Measurements from ENCODE around the gene PDLIM5. TPM values are rescaled to one million over a fixed set of nuclear protein-coding genes. Genes with fewer than 3 reads are reported as not detected.
"Not testable (repeated sequence)": the region's sequence is repeated elsewhere in the genome, so short reads cannot be mapped to it uniquely, and the experiment has no call there.

PDLIM5 gene
- total RNA-seq, 1 experiment from 2014 or later: 38.9 TPM

GRCh38 chr4:94649381-94650133, 197.8 kb downstream of the PDLIM5 start:
- H3K4me1 ChIP-seq: no peaks in the 10 kb centered on the region
- no peak overlapping the region for H3K27ac ChIP-seq
- no peaks in the 10 kb centered on the region for H3K27me3 ChIP-seq
- H3K4me3 ChIP-seq: no peak overlapping the region
- no peaks in the 10 kb centered on the region; the same call in 1 of the 2 replicates for H3K36me3 ChIP-seq
- no peak for DNase-seq
- H3K9me3 ChIP-seq (replicated peaks): peaks cover 3% of the 10 kb centered on the region; the same call in 1 of the 2 replicates

- H3K4me1 ChIP-seq: no peaks in the 10 kb centered on the region
- no peak overlapping the region for H3K4me3 ChIP-seq
- DNase-seq: no peak
- H3K27ac ChIP-seq: no peak overlapping the region
- H3K9me3 ChIP-seq (replicated peaks): peaks cover 3% of the 10 kb centered on the region; the same call in 1 of the 2 replicates
- no peaks in the 10 kb centered on the region; the same call in 1 of the 2 replicates for H3K36me3 ChIP-seq
- H3K27me3 ChIP-seq: no peaks in the 10 kb centered on the region
Observed at GRCh38 chr4:94650134-94650495, 198.4 kb downstream of the PDLIM5 start.

GRCh38 chr4:94650690-94651089, 198.9 kb downstream of the PDLIM5 start:
- no peaks in the 10 kb centered on the region for H3K4me1 ChIP-seq
- DNase-seq: no peak
- no peak overlapping the region for H3K4me3 ChIP-seq
- H3K27me3 ChIP-seq: no peaks in the 10 kb centered on the region
- no peaks in the 10 kb centered on the region; the same call in 1 of the 2 replicates for H3K36me3 ChIP-seq
- no peak overlapping the region for H3K27ac ChIP-seq
- H3K9me3 ChIP-seq (replicated peaks): peaks cover 3% of the 10 kb centered on the region; the same call in 1 of the 2 replicates

DNA sequence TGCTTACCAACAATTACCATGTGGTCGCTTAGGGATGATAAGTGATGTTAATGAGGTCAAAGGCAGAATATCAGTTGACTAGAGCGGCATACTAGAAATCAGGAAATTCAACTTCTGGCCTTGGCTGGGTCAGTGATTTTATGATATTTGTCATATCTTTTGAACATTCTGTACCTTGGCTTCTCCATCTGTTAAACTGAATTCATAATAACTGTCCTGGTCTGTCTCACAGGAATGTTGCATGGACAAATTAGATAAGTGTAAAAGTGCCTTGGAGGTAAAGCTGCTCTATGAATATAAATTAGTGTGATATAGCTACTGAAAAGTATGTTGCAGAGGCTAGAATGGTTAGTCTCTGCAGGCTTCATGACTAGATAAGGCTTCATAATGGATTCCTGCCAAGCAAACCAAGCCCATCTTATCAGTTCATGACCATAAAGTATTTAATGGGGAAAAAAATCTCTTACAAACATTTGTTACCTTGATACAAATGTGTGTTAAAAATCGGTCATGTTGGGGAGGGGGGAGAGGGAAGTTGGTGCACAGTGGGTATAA, 201.4 kb downstream of the PDLIM5 start:
- peaks cover 3% of the 10 kb centered on the region; the same call in 1 of the 2 replicates for H3K9me3 ChIP-seq (replicated peaks)
- H3K36me3 ChIP-seq: no peaks in the 10 kb centered on the region; the same call in 1 of the 2 replicates
- H3K27ac ChIP-seq: no peak overlapping the region
- no peaks in the 10 kb centered on the region for H3K27me3 ChIP-seq
- no peak for DNase-seq
- H3K4me3 ChIP-seq: no peak overlapping the region
- H3K4me1 ChIP-seq: no peaks in the 10 kb centered on the region

- no peaks in the 10 kb centered on the region; the same call in 1 of the 2 replicates for H3K36me3 ChIP-seq
- no peaks in the 10 kb centered on the region for H3K27me3 ChIP-seq
- no peak overlapping the region for H3K4me3 ChIP-seq
- no peak overlapping the region for H3K27ac ChIP-seq
- H3K9me3 ChIP-seq (replicated peaks): peaks cover 3% of the 10 kb centered on the region; the same call in 1 of the 2 replicates
- no peak for DNase-seq
- no peaks in the 10 kb centered on the region for H3K4me1 ChIP-seq
Observed at GRCh38 chr4:94653984-94654609, 202.4 kb downstream of the PDLIM5 start.

DNA sequence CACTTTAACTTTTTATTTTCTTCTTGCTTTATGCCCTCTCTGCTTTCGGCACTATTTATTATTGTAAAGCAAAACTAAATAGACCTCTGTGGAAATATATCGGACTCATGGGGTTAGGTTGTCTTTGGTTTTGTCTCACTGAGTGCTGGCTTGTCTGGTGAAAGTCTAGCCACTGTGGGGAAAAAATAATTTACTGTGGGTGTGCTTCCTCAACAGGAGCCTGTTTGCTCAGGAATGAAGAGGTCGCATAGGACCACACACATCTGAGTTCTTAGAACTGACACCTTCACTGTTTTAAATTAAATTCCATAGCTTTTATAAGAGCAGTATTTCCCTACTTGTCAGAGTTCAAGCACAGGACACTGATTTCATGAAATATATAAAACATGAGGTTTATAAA, 203.0 kb downstream of the PDLIM5 start:
- H3K36me3 ChIP-seq: no peaks in the 10 kb centered on the region; the same call in 1 of the 2 replicates
- H3K4me1 ChIP-seq: no peaks in the 10 kb centered on the region
- H3K4me3 ChIP-seq: no peak overlapping the region
- no peaks in the 10 kb centered on the region for H3K27me3 ChIP-seq
- peaks cover 3% of the 10 kb centered on the region; the same call in 1 of the 2 replicates for H3K9me3 ChIP-seq (replicated peaks)
- no peak for DNase-seq
- H3K27ac ChIP-seq: no peak overlapping the region

DNA sequence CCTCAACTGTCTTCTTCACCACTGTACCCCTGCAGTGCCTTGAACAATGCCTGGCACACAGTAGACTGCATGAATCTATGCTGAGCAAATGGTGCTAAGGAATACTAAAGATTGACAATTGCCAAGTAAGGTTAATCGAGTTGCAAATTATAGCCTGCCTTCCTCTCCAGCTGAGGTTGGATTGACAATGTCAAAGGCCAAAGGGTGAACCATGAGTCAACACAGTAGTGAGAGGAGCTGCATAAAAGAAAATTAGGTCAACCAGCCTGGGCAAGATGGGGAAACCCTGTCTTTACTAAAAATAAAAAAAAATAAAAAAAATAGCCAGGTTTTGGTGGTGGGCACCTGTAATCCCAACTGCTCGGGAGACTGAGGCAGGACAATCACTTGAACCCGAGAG, 208.9 kb downstream of the PDLIM5 start:
- Histone ChIP-seq H3K9me3 (replicated peaks) (no peaks in the 10 kb centered on the region), H3K36me3 (no peaks in the 10 kb centered on the region), H3K27me3 (no peaks in the 10 kb centered on the region), H3K4me3 (no peak overlapping the region), H3K27ac (no peak overlapping the region), H3K4me1 (no peaks in the 10 kb centered on the region)
- DNase-seq: no peak

DNA sequence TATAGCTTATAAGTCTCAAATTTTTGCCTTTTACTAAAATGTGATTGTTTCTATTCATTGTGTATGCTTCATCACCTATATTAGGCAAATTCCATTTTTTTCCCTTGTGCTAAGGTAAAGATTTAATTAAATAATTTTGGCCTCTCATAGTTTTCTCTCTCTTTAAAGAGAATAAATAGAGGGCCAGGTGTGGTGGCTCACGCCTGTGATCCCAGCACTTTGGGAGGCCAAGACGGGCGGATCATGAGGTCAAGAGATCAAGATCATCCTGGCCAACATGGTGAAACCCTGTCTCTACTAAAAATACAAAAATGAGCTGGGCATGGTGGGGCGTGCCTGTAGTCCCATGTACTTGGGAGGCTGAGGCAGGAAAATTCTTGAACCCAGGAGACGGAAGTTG, 213.3 kb downstream of the PDLIM5 start:
- not testable (repeated sequence) for H3K27me3 ChIP-seq; H3K9me3 ChIP-seq (replicated peaks); H3K27ac ChIP-seq; DNase-seq; H3K36me3 ChIP-seq; H3K4me1 ChIP-seq; H3K4me3 ChIP-seq

GRCh38 chr4:94665500-94666404, 214.0 kb downstream of the PDLIM5 start:
- no peak overlapping the region for H3K4me3 ChIP-seq
- H3K9me3 ChIP-seq (replicated peaks): no peaks in the 10 kb centered on the region
- no peaks in the 10 kb centered on the region for H3K27me3 ChIP-seq
- no peaks in the 10 kb centered on the region for H3K36me3 ChIP-seq
- H3K27ac ChIP-seq: no peak overlapping the region
- DNase-seq: no peak
- no peaks in the 10 kb centered on the region for H3K4me1 ChIP-seq

DNA sequence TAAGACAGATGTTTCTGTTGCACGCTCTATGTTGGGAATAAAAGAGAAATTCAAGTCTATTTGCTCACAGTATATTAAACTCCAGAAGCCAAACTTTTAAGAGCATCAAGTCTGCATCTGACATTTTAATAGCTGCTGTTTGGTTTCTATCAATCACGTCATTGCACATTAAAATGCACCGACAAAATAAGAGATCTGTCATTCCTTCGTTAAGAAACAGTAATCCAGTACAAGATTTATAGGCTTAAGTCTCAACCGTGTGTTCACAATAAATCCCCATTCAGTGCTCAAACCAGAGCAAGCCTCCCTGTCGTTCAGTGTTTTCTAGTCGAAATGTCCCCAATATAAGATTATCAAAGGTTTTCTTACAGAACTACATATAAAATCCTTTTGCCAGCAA, 217.0 kb downstream of the PDLIM5 start:
- Histone ChIP-seq H3K4me1 (peaks cover 11% of the 10 kb centered on the region), H3K4me3 (no peak overlapping the region), H3K27ac (no peak overlapping the region), H3K9me3 (replicated peaks) (no peaks in the 10 kb centered on the region), H3K27me3 (no peaks in the 10 kb centered on the region), H3K36me3 (no peaks in the 10 kb centered on the region)
- DNase-seq: no peak

- Histone ChIP-seq H3K9me3 (replicated peaks) (no peaks in the 10 kb centered on the region), H3K4me3 (no peak overlapping the region), H3K27ac (no peak overlapping the region), H3K36me3 (no peaks in the 10 kb centered on the region), H3K27me3 (no peaks in the 10 kb centered on the region), H3K4me1 (peaks cover 11% of the 10 kb centered on the region)
- no peak for DNase-seq
Observed at GRCh38 chr4:94669672-94670664, 218.2 kb downstream of the PDLIM5 start.

DNA sequence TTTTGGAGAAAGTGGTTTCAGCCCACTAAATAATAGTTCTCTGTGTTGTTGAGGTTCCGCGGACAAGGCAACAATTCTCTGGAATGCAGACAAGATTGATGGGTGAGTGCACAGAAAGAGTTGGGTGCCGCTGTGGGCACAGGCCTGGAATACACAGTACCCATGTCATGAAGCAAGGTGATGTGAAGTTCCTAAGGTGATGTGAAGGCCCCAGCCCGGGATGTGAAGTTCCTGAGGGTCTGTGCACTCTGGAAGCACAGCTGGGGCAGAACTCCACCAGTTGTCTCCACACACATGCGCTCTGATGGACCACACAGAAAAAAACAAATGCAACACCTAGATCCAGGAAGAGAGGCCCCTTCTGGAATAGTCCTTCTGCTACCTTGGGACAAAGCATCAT, 219.4 kb downstream of the PDLIM5 start:
- Histone ChIP-seq H3K4me1 (peaks cover 11% of the 10 kb centered on the region), H3K4me3 (no peak overlapping the region), H3K9me3 (replicated peaks) (no peaks in the 10 kb centered on the region), H3K36me3 (no peaks in the 10 kb centered on the region), H3K27ac (no peak overlapping the region), H3K27me3 (no peaks in the 10 kb centered on the region)
- DNase-seq: no peak

DNA sequence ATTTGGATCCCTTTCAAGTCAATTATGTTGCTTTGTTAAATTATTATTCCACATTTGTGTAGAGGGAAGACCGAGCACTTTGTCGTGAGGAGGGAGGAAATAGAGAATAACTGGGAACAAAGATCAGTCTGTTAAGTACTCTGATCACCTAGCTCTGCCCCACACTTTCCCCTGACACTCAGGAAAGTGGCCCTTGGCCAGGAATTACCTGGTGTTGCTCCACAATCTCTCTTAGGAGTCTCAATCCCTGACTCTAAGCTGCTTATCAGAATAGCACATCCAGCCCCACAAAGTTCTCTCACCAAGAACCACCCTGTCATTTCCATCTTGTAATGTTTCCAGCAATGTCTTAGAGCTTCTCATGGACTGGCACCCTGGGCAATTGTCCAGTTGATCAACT, 222.2 kb downstream of the PDLIM5 start:
- no peak for DNase-seq
- no peak overlapping the region for H3K4me3 ChIP-seq
- H3K36me3 ChIP-seq: no peaks in the 10 kb centered on the region
- no peak overlapping the region for H3K27ac ChIP-seq
- H3K9me3 ChIP-seq (replicated peaks): no peaks in the 10 kb centered on the region
- peaks cover 17% of the 10 kb centered on the region for H3K4me1 ChIP-seq
- no peaks in the 10 kb centered on the region for H3K27me3 ChIP-seq

DNA sequence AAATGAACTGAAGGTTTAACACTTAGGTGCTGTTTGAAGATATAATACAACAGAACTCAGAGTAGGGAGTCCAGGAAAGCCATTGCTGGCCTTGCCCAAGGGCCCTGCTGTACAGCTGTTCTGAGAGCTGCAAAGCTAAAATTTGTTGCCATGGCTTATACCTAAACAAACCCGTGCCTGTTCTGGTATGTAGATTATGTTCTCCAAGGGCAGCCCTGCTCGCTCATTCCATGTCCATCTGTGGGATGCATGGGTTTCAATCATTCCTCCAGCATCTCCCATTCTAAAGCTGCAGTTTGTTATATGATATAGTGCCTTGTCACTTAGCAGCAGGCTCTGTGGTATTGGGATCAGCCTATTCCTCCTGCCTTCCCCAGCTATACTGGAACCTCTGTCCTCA, 225.2 kb downstream of the PDLIM5 start:
- Histone ChIP-seq H3K36me3 (no peaks in the 10 kb centered on the region), H3K9me3 (replicated peaks) (no peaks in the 10 kb centered on the region)

More for the DNA sequence above, 225.2 kb downstream of the PDLIM5 start:
- H3K27me3 ChIP-seq: no peaks in the 10 kb centered on the region
- peak; percentile 72 to 79 for DNase-seq
- H3K4me3 ChIP-seq: no peak overlapping the region
- peaks cover 17% of the 10 kb centered on the region for H3K4me1 ChIP-seq
- no peak overlapping the region for H3K27ac ChIP-seq

Measured in SJCRH30 (cell line).